ENCODE data around the gene KCTD7.
"Not testable (repeated sequence)": the region's sequence is repeated elsewhere in the genome, so short reads cannot be mapped to it uniquely, and the experiment has no call there.

Gene KCTD7

GRCh38 chr7:66655113-66655806, 26.6 kb downstream of the KCTD7 start:
- DNase-seq: peak; percentile 69

- DNase-seq: not testable (repeated sequence)
Observed at GRCh38 chr7:66655826-66656485, 27.3 kb downstream of the KCTD7 start.

GRCh38 chr7:66657798-66658197, 29.1 kb downstream of the KCTD7 start:
- no peak for DNase-seq

- no peak for DNase-seq
Observed at GRCh38 chr7:66662646-66663264, 34.1 kb downstream of the KCTD7 start.

- DNase-seq: no peak
Observed at GRCh38 chr7:66664590-66665293, 36.1 kb downstream of the KCTD7 start.

GRCh38 chr7:66666313-66666952, 37.8 kb downstream of the KCTD7 start:
- no peak for DNase-seq

- no peak for DNase-seq
Observed at GRCh38 chr7:66667023-66667728, 38.5 kb downstream of the KCTD7 start.

- no peak for DNase-seq
Observed at GRCh38 chr7:66668112-66668511, 39.4 kb downstream of the KCTD7 start.

- DNase-seq: no peak
Observed at GRCh38 chr7:66668677-66669076, 40.0 kb downstream of the KCTD7 start.

- DNase-seq: no peak
Observed at GRCh38 chr7:66669088-66669487, 40.4 kb downstream of the KCTD7 start.

GRCh38 chr7:66669496-66669895, 40.8 kb downstream of the KCTD7 start:
- no peak for DNase-seq

- no peak for DNase-seq
Observed at GRCh38 chr7:66671034-66671433, 42.4 kb downstream of the KCTD7 start.

- DNase-seq: not testable (repeated sequence)
Observed at GRCh38 chr7:66671486-66671885, 42.8 kb downstream of the KCTD7 start.

- not testable (repeated sequence) for DNase-seq
Observed at GRCh38 chr7:66672432-66673123, 43.9 kb downstream of the KCTD7 start.

- DNase-seq: not testable (repeated sequence)
Observed at GRCh38 chr7:66673124-66673640, 44.5 kb downstream of the KCTD7 start.

GRCh38 chr7:66679633-66680244, 51.1 kb downstream of the KCTD7 start:
- DNase-seq: no peak

GRCh38 chr7:66681491-66682349, 53.0 kb downstream of the KCTD7 start:
- peak; percentile 96 for DNase-seq

- DNase-seq: no peak
Observed at GRCh38 chr7:66682350-66683093, 53.8 kb downstream of the KCTD7 start.

GRCh38 chr7:66683094-66683769, 54.6 kb downstream of the KCTD7 start:
- DNase-seq: not testable (repeated sequence)

Data from activated CD8-positive, alpha-beta memory T cell treated with anti-CD3 and anti-CD28 coated beads for 24 hours (primary cell).